K562 (cell line): Measurements from ENCODE around the gene CDX1. TPM values are rescaled to one million over a fixed set of nuclear protein-coding genes. Genes with fewer than 3 reads are reported as not detected.

Experiments used
- AFF4 ChIP-seq: sonication (generic); formaldehyde crosslinking; IDR thresholded peaks from 2 replicates; pipeline ENCODE4 v1.8.0; 2023; ENCODE audit warnings: mild to moderate bottlenecking, missing genetic modification reagents
- BHLHE40 ChIP-seq: IDR thresholded peaks from 2 replicates; pipeline ENCODE4 v1.6.1; 2011; ENCODE audit warnings: low read length, improper control_type of control experiment
- CHAMP1 ChIP-seq: fragments of 450-650 bp; IDR thresholded peaks from 2 replicates; pipeline ENCODE4 v1.6.1; 2016; ENCODE audit warnings: mild to moderate bottlenecking
- CREB1 ChIP-seq, 2 experiments: sonication (generic) in 1 of 2; formaldehyde crosslinking in 1 of 2; IDR thresholded peaks; 2 replicates each; pipeline versions ENCODE4 v1.6.1 to v1.8.0; 2012 to 2022; ENCODE audit warnings: inconsistent platforms in 1 of 2, mild to moderate bottlenecking in 1 of 2, missing genetic modification reagents in 1 of 2, moderate library complexity in 1 of 2
- CXXC5 ChIP-seq: fragments of 250-450 bp; sonication (Bioruptor Pico); IDR thresholded peaks from 2 replicates; pipeline ENCODE4 v1.8.0; 2022; ENCODE audit warnings: inconsistent platforms, mild to moderate bottlenecking, moderate library complexity
- E2F8 ChIP-seq: fragments of 450-650 bp; IDR thresholded peaks from 2 replicates; pipeline ENCODE4 v1.7.1; 2018; ENCODE audit warnings: mild to moderate bottlenecking, low read depth; ENCODE audit not compliant: partially characterized antibody
- ETV1 ChIP-seq: fragments of 450-650 bp; conservative IDR thresholded peaks from 2 replicates; pipeline ENCODE4 v1.6.1; 2016; ENCODE audit warnings: missing genetic modification characterization, control low read depth, low read depth, missing compliant biosample characterization
- GTF2F1 ChIP-seq: IDR thresholded peaks from 2 replicates; pipeline ENCODE4 v1.6.1; 2011; ENCODE audit warnings: low read depth, low read length, improper control_type of control experiment
- MAZ ChIP-seq, 2 experiments: fragments of 450-650 bp in 1 of 2; sonication (generic) in 1 of 2; formaldehyde crosslinking; IDR thresholded peaks in 1 of 2; conservative IDR thresholded peaks in 1 of 2; 2 replicates each; pipeline versions ENCODE4 v1.4.0 to v1.5.0; 2020; ENCODE audit warnings: mild to moderate bottlenecking in 1 of 2, missing genetic modification reagents in 1 of 2
- PREB ChIP-seq: sonication (generic); formaldehyde crosslinking; IDR thresholded peaks from 2 replicates; pipeline ENCODE4 v1.8.1; 2023; ENCODE audit warnings: mild to moderate bottlenecking, missing genetic modification reagents
- RCOR1 ChIP-seq, 2 experiments: IDR thresholded peaks; 2 replicates each; pipeline ENCODE4 v1.6.1; 2012; ENCODE audit warnings: low read depth in 2 of 2, low read length in 2 of 2, borderline replicate concordance in 1 of 2, improper control_type of control experiment in 1 of 2
- SMARCB1 ChIP-seq: IDR thresholded peaks from 2 replicates; pipeline ENCODE4 v1.6.1; 2011; ENCODE audit warnings: improper control_type of control experiment, low read depth; ENCODE audit not compliant: insufficient read length
- ZNF77 ChIP-seq: fragments of 250-450 bp; sonication (Bioruptor Pico); IDR thresholded peaks from 2 replicates; pipeline ENCODE4 v1.5.0; 2020
- polyA plus RNA-seq, 8 experiments: library from polyadenylated mRNA; depleted of rRNA in 4 of 8; stranded (reverse) in 5 of 8; unstranded in 3 of 8; fragments of >200 nt; fragmentation: Nextera tagmentation in 2 of 8; fragmentation: Illumina TruSeq in 1 of 8; extraction: Ambion mirVana in 2 of 8; extraction: Trizol in 1 of 8; gene quantifications; 2 replicates each; pipeline versions ENCODE4 v1.2.1 to v1.2.3, GENCODE V29; 2011 to 2014; ENCODE audit warnings: inconsistent platforms in 1 of 8, missing spikeins in 1 of 8
- total RNA-seq, 7 experiments: library from RNA; depleted of rRNA in 6 of 7; stranded (reverse); fragments of >200 nt in 6 of 7; fragmentation: Illumina TruSeq in 2 of 7; extraction: Trizol in 2 of 7; gene quantifications; 2 replicates each; pipeline versions ENCODE4 v1.2.1 to v1.2.3, GENCODE V29; 2011 to 2021; ENCODE audit warnings: low replicate concordance in 1 of 7
- TF ChIP-seq, protein P1 (sequence below): fragments of 450-650 bp; IDR thresholded peaks from 2 replicates; pipeline ENCODE4 v1.6.1; 2016

CDX1 gene
- total and polyA plus RNA-seq, 9 of the 15 experiments (the other 6 are each of a cell fraction or from before 2014, with no cell fraction given) = 0.06 to 0.16 TPM; not detected in 7

- TF ChIP-seq CHAMP1 (no peak), ZNF77 (CRISPR knock-in tag) (no peak), AFF4 (CRISPR knock-in tag) (peak; percentile 47; the same call in 1 of the 2 replicates), MAZ (CRISPR knock-in tag; conservative IDR thresholded peaks at IDR 0.05 in 1 of 2, IDR thresholded peaks at IDR 0.05 in 1 of 2) (peak in 1 of 2 experiments; percentile 66; a peak in 3 of 4 replicates), CREB1 (IDR thresholded peaks at IDR 0.05) (0 out of 2 replicates have a peak, but pooled peaks have one; percentile 28), CREB1 (CRISPR knock-in tag; IDR thresholded peaks at IDR 0.05) (no peak), E2F8 (peak; percentile 43), SMARCB1 (no peak), BHLHE40 (peak; percentile 56), GTF2F1 (no peak), ETV1 (tag) (no peak), PREB (CRISPR knock-in tag) (no peak), CXXC5 (CRISPR knock-in tag) (peak; percentile 49), RCOR1 (IDR thresholded peaks at IDR 0.05; ENCODE audit: borderline replicate concordance in 1 of 2, low read depth in 2 of 2, low read length in 2 of 2) (peak in 1 of 2 experiments; percentile 6; a peak in 1 of 4 replicates)
- TF ChIP-seq, protein P1, sequence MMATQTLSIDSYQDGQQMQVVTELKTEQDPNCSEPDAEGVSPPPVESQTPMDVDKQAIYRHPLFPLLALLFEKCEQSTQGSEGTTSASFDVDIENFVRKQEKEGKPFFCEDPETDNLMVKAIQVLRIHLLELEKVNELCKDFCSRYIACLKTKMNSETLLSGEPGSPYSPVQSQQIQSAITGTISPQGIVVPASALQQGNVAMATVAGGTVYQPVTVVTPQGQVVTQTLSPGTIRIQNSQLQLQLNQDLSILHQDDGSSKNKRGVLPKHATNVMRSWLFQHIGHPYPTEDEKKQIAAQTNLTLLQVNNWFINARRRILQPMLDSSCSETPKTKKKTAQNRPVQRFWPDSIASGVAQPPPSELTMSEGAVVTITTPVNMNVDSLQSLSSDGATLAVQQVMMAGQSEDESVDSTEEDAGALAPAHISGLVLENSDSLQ = no peak
Measured at GRCh38 chr5:150129813-150130492, 36.6 kb upstream of the CDX1 start (continued).
